WERI-Rb-1 (cell line): Measurements from ENCODE around the gene CACNA2D4.
A peak's percentile ranks its signal among the peaks of the same experiment; 100 is the strongest.
"Not testable (repeated sequence)": the region's sequence is repeated elsewhere in the genome, so short reads cannot be mapped to it uniquely, and the experiment has no call there.

Experiments used
- DNase-seq: peaks from one replicate; pipeline ENCODE4 v3.0.0-alpha.2; 2020
- H3K27ac ChIP-seq: fragments of 250-450 bp; sonication (Bioruptor Pico); 2 replicates; pipeline ENCODE4 v1.5.1; 2020; ENCODE audit warnings: mild to moderate bottlenecking, moderate library complexity
- H3K27me3 ChIP-seq: fragments of 250-450 bp; sonication (Bioruptor Pico); 2 replicates; pipeline ENCODE4 v1.5.1; 2021; ENCODE audit warnings: mild to moderate bottlenecking, low read depth, moderate library complexity; ENCODE audit not compliant: insufficient read depth, severe bottlenecking
- H3K36me3 ChIP-seq: fragments of 250-450 bp; sonication (Bioruptor Pico); 2 replicates; pipeline ENCODE4 v1.5.1; 2020; ENCODE audit warnings: mild to moderate bottlenecking, moderate library complexity
- H3K4me3 ChIP-seq: 2 replicates; pipeline ENCODE4 v1.5.1; 2011; ENCODE audit warnings: low read depth, mild to moderate bottlenecking, control low read depth, low read length
- H3K9me3 ChIP-seq: fragments of 250-450 bp; sonication (Bioruptor Pico); 2 replicates; pipeline ENCODE4 v1.5.1; 2021; ENCODE audit warnings: mild to moderate bottlenecking, moderate library complexity; ENCODE audit not compliant: severe bottlenecking
- CTCF ChIP-seq: IDR thresholded peaks from 2 replicates; pipeline ENCODE4 v1.5.1; 2011; ENCODE audit warnings: low read depth, mild to moderate bottlenecking, control low read depth, inconsistent platforms, low read length

Gene CACNA2D4

GRCh38 chr12:1820191-1820895, 98.1 kb downstream of the CACNA2D4 start, which contains the start of gene LRTM2:
Gene LRTM2 (plus strand): TSS chr12:1820565. CDS start chr12:1828149, 7,584 bp downstream.
- no peaks in the 10 kb centered on the region for H3K9me3 ChIP-seq
- no peak for TF ChIP-seq CTCF
- H3K27me3 ChIP-seq, result no peaks in the 10 kb centered on the region
- no peak within 1 kb of the TSS for H3K4me3 ChIP-seq
- H3K27ac ChIP-seq, result no peak within 1 kb of the TSS
- no peak for DNase-seq
- H3K36me3 ChIP-seq, result no peaks in the 10 kb centered on the region

GRCh38 chr12:1819571-1819970, 98.9 kb downstream of the CACNA2D4 start:
- H3K9me3 ChIP-seq, result no peaks in the 10 kb centered on the region
- H3K27me3 ChIP-seq, result no peaks in the 10 kb centered on the region
- no peak overlapping the region for H3K27ac ChIP-seq
- DNase-seq, result no peak
- no peak for TF ChIP-seq CTCF
- no peak overlapping the region for H3K4me3 ChIP-seq
- H3K36me3 ChIP-seq, result no peaks in the 10 kb centered on the region

GRCh38 chr12:1819050-1819449, 99.4 kb downstream of the CACNA2D4 start:
- Histone ChIP-seq H3K36me3 (no peaks in the 10 kb centered on the region), H3K27me3 (no peaks in the 10 kb centered on the region)
- DNase-seq, result no peak

GRCh38 chr12:1817928-1818327, 100.5 kb downstream of the CACNA2D4 start:
- not testable (repeated sequence) for H3K27ac ChIP-seq, H3K9me3 ChIP-seq, H3K36me3 ChIP-seq, H3K27me3 ChIP-seq, DNase-seq, H3K4me3 ChIP-seq

More at GRCh38 chr12:1819050-1819449, 99.4 kb downstream of the CACNA2D4 start:
- no peak overlapping the region for H3K27ac ChIP-seq
- H3K4me3 ChIP-seq, result no peak overlapping the region
- TF ChIP-seq CTCF, result no peak
- H3K9me3 ChIP-seq, result no peaks in the 10 kb centered on the region

- no peak for DNase-seq
- TF ChIP-seq CTCF, result no peak
- H3K36me3 ChIP-seq, result no peaks in the 10 kb centered on the region
- no peaks in the 10 kb centered on the region for H3K27me3 ChIP-seq
- H3K4me3 ChIP-seq, result no peak overlapping the region
- no peaks in the 10 kb centered on the region for H3K9me3 ChIP-seq
- H3K27ac ChIP-seq, result no peak overlapping the region
Observed at GRCh38 chr12:1816730-1817348, 101.6 kb downstream of the CACNA2D4 start.

GRCh38 chr12:1815814-1816729, 102.4 kb downstream of the CACNA2D4 start:
- Histone ChIP-seq H3K27me3 (no peaks in the 10 kb centered on the region), H3K9me3 (no peaks in the 10 kb centered on the region), H3K27ac (no peak overlapping the region), H3K4me3 (no peak overlapping the region), H3K36me3 (no peaks in the 10 kb centered on the region)
- DNase-seq, result peak; percentile 34
- TF ChIP-seq CTCF, result no peak
